Measurements from ENCODE around the gene GTPBP1. TPM values are rescaled to one million over a fixed set of nuclear protein-coding genes. Genes with fewer than 3 reads are reported as not detected.

The GTPBP1 gene
- total and polyA plus RNA-seq, 2 donors (not counting 3 experiments of a cell fraction or from before 2014, with no cell fraction given) = 29.8 to 50.3 TPM

DNA sequence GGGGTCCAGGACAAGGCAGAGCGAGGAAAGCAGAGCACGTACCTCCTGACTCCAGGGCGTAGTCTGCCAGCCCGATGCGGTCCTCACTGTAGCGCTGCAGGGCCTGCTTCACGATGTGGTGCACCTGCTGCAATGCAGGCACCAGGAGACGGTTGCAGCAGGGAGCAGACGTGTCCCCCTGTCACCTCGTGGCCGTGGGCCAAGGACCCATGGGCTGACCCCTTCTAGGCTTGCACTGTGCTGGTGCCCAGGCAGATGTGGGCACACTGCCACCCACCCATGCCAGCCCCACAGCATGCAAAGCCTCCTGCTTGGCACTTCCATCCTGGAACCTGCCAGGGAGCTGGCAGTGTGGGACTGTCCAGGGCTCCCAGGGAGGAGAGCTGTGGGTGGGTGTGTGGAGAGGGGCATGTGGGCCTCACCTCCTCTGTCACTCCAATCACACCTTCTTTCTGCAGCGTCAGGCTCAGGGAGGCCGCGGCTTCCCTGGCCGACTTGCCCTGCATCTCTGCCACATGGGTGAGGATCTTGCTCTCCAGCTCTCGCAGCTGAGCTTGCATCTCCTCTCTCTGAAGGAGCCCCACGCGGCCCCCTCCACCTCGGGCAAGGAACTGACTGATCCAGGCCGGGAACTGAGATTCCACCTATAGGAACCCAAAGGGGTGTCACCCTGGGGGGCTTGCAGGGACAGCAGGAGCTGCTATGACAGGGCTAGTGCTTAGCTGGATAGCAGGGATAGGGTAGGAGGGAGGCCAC lies 33.7 kb downstream of the GTPBP1 start:
- peaks cover 12 to 59% of the 10 kb centered on the region in 2 experiments for H3K36me3 ChIP-seq (ENCODE audit: control insufficient read depth in 2 of 2, extremely low read depth in 1 of 2, insufficient read depth in 2 of 2, low read length in 2 of 2)
- no peak for FAIRE-seq
- H3K4me2 ChIP-seq (ENCODE audit: insufficient read depth, low read length) = no peak overlapping the region
- no peak for DNase-seq (ENCODE audit: low read depth, low spot score)
- BruUV-seq (replicated peaks) = no TSS peak
- H4K20me1 ChIP-seq (replicated peaks; ENCODE audit: control insufficient read depth, extremely low read depth, insufficient read depth, low read length) = no peaks in the 10 kb centered on the region
- H3K4me1 ChIP-seq (ENCODE audit: control insufficient read depth, extremely low read depth, insufficient read depth, low read length) = no peaks in the 10 kb centered on the region
- POLR2A ChIA-PET = no interaction called here
- H2AFZ ChIP-seq (ENCODE audit: low read depth, low read length) = no peak overlapping the region
- no peak overlapping the region for H3K4me3 ChIP-seq (replicated peaks in 1 of 3; ENCODE audit: insufficient read depth in 1 of 3, low read depth in 1 of 3, low read length in 3 of 3)
- dilution Hi-C loops (cut with MboI; ENCODE audit: extremely low pct_ligation_motif_present, low sequenced_read_pairs) = no loop called here
- no peak overlapping the region for H3K27ac ChIP-seq (ENCODE audit: insufficient read depth, low read depth, low read length)
- intact Hi-C loops (cut with micrococcal nuclease) = no loop called here
- CTCF ChIA-PET = interaction anchor here (1.4 to 1.5 kb wide), 2 partner anchors 8 to 14 kb away, joined by 4 read pairs; no protein-coding TSS in a partner anchor
- H3K27me3 ChIP-seq (ENCODE audit: control insufficient read depth in 2 of 2, insufficient read depth in 2 of 2, low read length in 2 of 2) = no peaks in the 10 kb centered on the region
- H3K79me2 ChIP-seq (ENCODE audit: control insufficient read depth, insufficient read depth, low read length) = no peaks in the 10 kb centered on the region
- no peak overlapping the region for H3K9ac ChIP-seq (replicated peaks; ENCODE audit: extremely low read depth, insufficient read depth, low read length)
- H3K9me3 ChIP-seq (replicated peaks; ENCODE audit: control insufficient read depth, insufficient read depth, low read length) = no peaks in the 10 kb centered on the region
- H3K9me1 ChIP-seq (replicated peaks; ENCODE audit: control insufficient read depth, extremely low read depth, insufficient read depth, low read length) = no peaks in the 10 kb centered on the region
- no peak for TF ChIP-seq GATA2 (IDR thresholded peaks at IDR 0.05; ENCODE audit: insufficient read depth, insufficient read length, low read depth, low read length)
- TF ChIP-seq FOS (IDR thresholded peaks at IDR 0.05; ENCODE audit: borderline replicate concordance, insufficient read depth, low read length) = no peak
- TF ChIP-seq MYC (IDR thresholded peaks at IDR 0.05; ENCODE audit: low read depth, low read length) = no peak
- TF ChIP-seq JUN (IDR thresholded peaks at IDR 0.05; ENCODE audit: borderline replicate concordance, insufficient read depth, insufficient read length, low read depth) = no peak
- TF ChIP-seq MAX (IDR thresholded peaks at IDR 0.05; ENCODE audit: insufficient read depth, insufficient read length) = no peak
- no peak for TF ChIP-seq EZH2 (IDR thresholded peaks at IDR 0.05; ENCODE audit: borderline replicate concordance, low read depth, low read length, severe bottlenecking)
- no peak for TF ChIP-seq POLR2A (IDR thresholded peaks at IDR 0.05; ENCODE audit: low read depth, low read length)
